HepG2 (cell line): Measurements from ENCODE around the gene ESAM. TPM values are rescaled to one million over a fixed set of nuclear protein-coding genes. Genes with fewer than 3 reads are reported as not detected.

Experiments used
- ATAC-seq: fragments of 200-7000 bp; cut with Tn5 transposase; 3 replicates; pipeline ENCODE4 v1.9.1; 2020; ENCODE audit warnings: mild to moderate bottlenecking, moderate library complexity
- BruUV-seq: library from RNA; stranded (reverse); fragments of 400-500 nt; replicated peaks from 2 replicates; lab custom pipeline; 2021; lab: Mats Ljungman, UMichigan
- CTCF ChIA-PET: fragments of 300-600 bp; formaldehyde crosslinking; extraction: SDS; loops from one replicate; lab custom pipeline; 2021; ENCODE audit warnings: low total read pairs, inconsistent platforms, low intra/inter-chr PET ratio; lab: Yijun Ruan, JAX
- POLR2A ChIA-PET: fragments of 350-600 bp; sonication (Branson Sonifier 250); formaldehyde crosslinking; loops from one replicate; lab custom pipeline; 2020; ENCODE audit warnings: antibody characterized with exemption, inconsistent platforms; lab: Yijun Ruan, JAX
- DNase-seq: peaks from one replicate; pipeline ENCODE4 v3.0.0-alpha.2; 2015; ENCODE audit warnings: low spot score
- FAIRE-seq: peaks from 3 replicates; lab custom pipeline; 2011; peaks lifted over from hg19 to GRCh38; lab: Jason Lieb, UNC
- H2AFZ ChIP-seq: one replicate; pipeline ENCODE4 v1.6.1; 2011; ENCODE audit warnings: low read length, inconsistent platforms
- H3K27ac ChIP-seq: fragments of 300-600 bp; 3 replicates; pipeline ENCODE4 v1.8.0; 2011; ENCODE audit warnings: mixed run types, mild to moderate bottlenecking, mixed read lengths, low read length, inconsistent platforms; ENCODE audit not compliant: insufficient read depth; ENCODE audit errors: extremely low read length
- H3K27me3 ChIP-seq, 2 experiments: fragments of 200-600 bp in 1 of 2; 2 replicates in 1 of 2; 3 replicates in 1 of 2; pipeline versions ENCODE4 v1.6.0 to v1.8.0; 2011; ENCODE audit warnings: low read length in 2 of 2, mild to moderate bottlenecking in 2 of 2, moderate library complexity in 2 of 2, inconsistent platforms in 1 of 2; ENCODE audit not compliant: insufficient read depth in 2 of 2, control insufficient read depth in 1 of 2
- H3K36me3 ChIP-seq, 2 experiments: fragments of 200-600 bp in 1 of 2; replicated peaks in 1 of 2; 2 replicates in 1 of 2; 3 replicates in 1 of 2; pipeline versions ENCODE4 v1.5.1 to v1.8.0; 2011; ENCODE audit warnings: low read length in 2 of 2, inconsistent platforms in 1 of 2; ENCODE audit not compliant: insufficient read depth in 2 of 2, control insufficient read depth in 1 of 2
- H3K4me1 ChIP-seq: 2 replicates; pipeline ENCODE4 v1.5.1; 2012; ENCODE audit warnings: low read length, inconsistent platforms; ENCODE audit not compliant: insufficient read depth
- H3K4me2 ChIP-seq: 2 replicates; pipeline ENCODE4 v1.6.0; 2011; ENCODE audit warnings: low read depth, low read length, inconsistent platforms
- H3K4me3 ChIP-seq, 3 experiments: fragments of 200-600 bp in 1 of 3; sonication (generic), shearing (Covaris generic) in 1 of 3; replicated peaks in 1 of 3; 2 replicates each; pipeline ENCODE4 v1.5.1; 2011 to 2016; ENCODE audit warnings: low read length in 3 of 3, inconsistent platforms in 2 of 3, low read depth in 2 of 3, mild to moderate bottlenecking in 2 of 3, control low read depth in 1 of 3, mixed read lengths in 1 of 3; ENCODE audit not compliant: insufficient read depth in 1 of 3
- H3K79me2 ChIP-seq: one replicate; pipeline ENCODE4 v1.6.1; 2011; ENCODE audit warnings: low read length, inconsistent platforms; ENCODE audit not compliant: insufficient read depth
- H3K9ac ChIP-seq: 2 replicates; pipeline ENCODE4 v1.6.0; 2011; ENCODE audit warnings: mild to moderate bottlenecking, low read depth, low read length, inconsistent platforms; ENCODE audit not compliant: insufficient read depth
- H3K9me3 ChIP-seq: 2 replicates; pipeline ENCODE4 v1.5.1; 2012; ENCODE audit warnings: mild to moderate bottlenecking, low read length
- H4K20me1 ChIP-seq: 2 replicates; pipeline ENCODE4 v1.6.0; 2011; ENCODE audit warnings: inconsistent platforms, mild to moderate bottlenecking, low read length, moderate library complexity; ENCODE audit not compliant: insufficient read depth
- ATF1 ChIP-seq: IDR thresholded peaks from 2 replicates; pipeline ENCODE4 v1.6.1; 2016; ENCODE audit warnings: mild to moderate bottlenecking, control low read depth
- KAT8 ChIP-seq: IDR thresholded peaks from 2 replicates; pipeline ENCODE4 v1.6.1; 2016; ENCODE audit warnings: missing genetic modification reagents, missing compliant biosample characterization
- NFYC ChIP-seq: IDR thresholded peaks from 2 replicates; pipeline ENCODE4 v1.6.1; 2016; ENCODE audit warnings: missing genetic modification reagents, missing compliant biosample characterization
- PTBP1 ChIP-seq: fragments of 200-400 bp; formaldehyde crosslinking; IDR thresholded peaks from 2 replicates; pipeline ENCODE4 v1.6.1; 2018; ENCODE audit warnings: low read length, low read depth; ENCODE audit not compliant: poor library complexity, severe bottlenecking
- WGBS: methylation state at CpG from one replicate; pipeline ENCODE4 v1.1.6; 2017; ENCODE audit warnings: low lambda C conversion rate; 5-methylcytosine and 5-hydroxymethylcytosine counted together
- in situ Hi-C: cut with HindIII; loops from 2 replicates; pipeline ENCODE4 v1.10.0; 2017; ENCODE audit warnings: low pct_unique_long_range_greater_than_20kb; ENCODE audit not compliant: extremely low pct_ligation_motif_present
- intact Hi-C: fragments of 100-400 bp; cut with micrococcal nuclease; formaldehyde crosslinking; loops from one replicate; pipeline ENCODE4 v1.10.0; 2022; ENCODE audit not compliant: unreplicated experiment
- polyA plus RNA-seq, 8 experiments: library from polyadenylated mRNA; depleted of rRNA in 3 of 8; stranded (reverse) in 7 of 8; unstranded in 1 of 8; fragments of >200 nt; fragmentation: Illumina TruSeq in 4 of 8; extraction: Trizol in 4 of 8; gene quantifications; 2 replicates each; pipeline versions ENCODE4 v1.2.1 to v1.2.3, GENCODE V29; 2011 to 2016; ENCODE audit warnings: low read depth in 4 of 8, missing spikeins in 1 of 8, mixed read lengths in 1 of 8; ENCODE audit not compliant: insufficient read depth in 1 of 8
- total RNA-seq, 5 experiments: library from RNA; depleted of rRNA; stranded (reverse); fragments of >200 nt; fragmentation: Illumina TruSeq; extraction: Trizol; gene quantifications; 2 replicates each; pipeline ENCODE4 v1.2.3, GENCODE V29; 2016; ENCODE audit warnings: low read depth in 1 of 5
- TF ChIP-seq, protein P1 (sequence below): sonication (generic); formaldehyde crosslinking; IDR thresholded peaks from 2 replicates; pipeline ENCODE4 v1.5.1; 2020; ENCODE audit warnings: mild to moderate bottlenecking, moderate library complexity, missing genetic modification reagents
- TF ChIP-seq, protein P2 (sequence below): fragments of 450-650 bp; IDR thresholded peaks from 2 replicates; pipeline ENCODE4 v1.6.1; 2016

Gene ESAM
- total and polyA plus RNA-seq, 2 of the 13 experiments (the other 11 are each of a cell fraction or from before 2014, with no cell fraction given): 1.2 to 6.8 TPM

DNA sequence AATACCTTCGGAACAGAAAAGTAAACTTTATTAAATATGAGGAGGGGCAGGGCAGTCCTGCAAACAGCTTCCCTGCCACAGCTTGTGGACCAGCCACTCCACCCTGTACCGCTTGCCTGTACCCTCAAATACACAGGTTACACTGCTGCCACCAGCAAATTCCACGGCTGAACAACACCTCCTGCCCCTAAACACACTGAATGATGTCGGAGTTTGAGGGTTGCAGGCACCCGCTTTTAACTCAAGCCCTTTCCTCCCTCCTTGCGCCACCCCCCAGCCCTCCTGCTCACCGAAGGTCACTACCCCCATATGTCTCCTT is 14.0 kb downstream of the ESAM start:
- no peak for DNase-seq
- no peak for TF ChIP-seq KAT8 (CRISPR knock-in tag)
- TF ChIP-seq, protein P1, sequence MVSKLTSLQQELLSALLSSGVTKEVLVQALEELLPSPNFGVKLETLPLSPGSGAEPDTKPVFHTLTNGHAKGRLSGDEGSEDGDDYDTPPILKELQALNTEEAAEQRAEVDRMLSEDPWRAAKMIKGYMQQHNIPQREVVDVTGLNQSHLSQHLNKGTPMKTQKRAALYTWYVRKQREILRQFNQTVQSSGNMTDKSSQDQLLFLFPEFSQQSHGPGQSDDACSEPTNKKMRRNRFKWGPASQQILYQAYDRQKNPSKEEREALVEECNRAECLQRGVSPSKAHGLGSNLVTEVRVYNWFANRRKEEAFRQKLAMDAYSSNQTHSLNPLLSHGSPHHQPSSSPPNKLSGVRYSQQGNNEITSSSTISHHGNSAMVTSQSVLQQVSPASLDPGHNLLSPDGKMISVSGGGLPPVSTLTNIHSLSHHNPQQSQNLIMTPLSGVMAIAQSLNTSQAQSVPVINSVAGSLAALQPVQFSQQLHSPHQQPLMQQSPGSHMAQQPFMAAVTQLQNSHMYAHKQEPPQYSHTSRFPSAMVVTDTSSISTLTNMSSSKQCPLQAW (CRISPR knock-in tag): no peak
- TF ChIP-seq, protein P2, sequence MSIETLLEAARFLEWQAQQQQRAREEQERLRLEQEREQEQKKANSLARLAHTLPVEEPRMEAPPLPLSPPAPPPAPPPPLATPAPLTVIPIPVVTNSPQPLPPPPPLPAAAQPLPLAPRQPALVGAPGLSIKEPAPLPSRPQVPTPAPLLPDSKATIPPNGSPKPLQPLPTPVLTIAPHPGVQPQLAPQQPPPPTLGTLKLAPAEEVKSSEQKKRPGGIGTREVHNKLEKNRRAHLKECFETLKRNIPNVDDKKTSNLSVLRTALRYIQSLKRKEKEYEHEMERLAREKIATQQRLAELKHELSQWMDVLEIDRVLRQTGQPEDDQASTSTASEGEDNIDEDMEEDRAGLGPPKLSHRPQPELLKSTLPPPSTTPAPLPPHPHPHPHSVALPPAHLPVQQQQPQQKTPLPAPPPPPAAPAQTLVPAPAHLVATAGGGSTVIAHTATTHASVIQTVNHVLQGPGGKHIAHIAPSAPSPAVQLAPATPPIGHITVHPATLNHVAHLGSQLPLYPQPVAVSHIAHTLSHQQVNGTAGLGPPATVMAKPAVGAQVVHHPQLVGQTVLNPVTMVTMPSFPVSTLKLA: no peak
- TF ChIP-seq PTBP1: no peak
- no peak for TF ChIP-seq NFYC
- TF ChIP-seq ATF1 (CRISPR knock-in tag): no peak
- ChIA-PET POLR2A (interaction anchor here (1.0 to 4.7 kb wide), 2 partner anchors 11 to 15 kb away, joined by 3 to 48 read pairs; no protein-coding TSS in a partner anchor), CTCF (no interaction called here)
- no peak overlapping the region for H2AFZ ChIP-seq
- H3K27me3 ChIP-seq: peaks cover 0 to 72% of the 10 kb centered on the region in 2 experiments; a peak in 4 of 5 replicates
- no peaks in the 10 kb centered on the region for H3K36me3 ChIP-seq
- 55% methylated on average over 7 of the region's 7 CpGs for WGBS
- peaks cover 56% of the 10 kb centered on the region for H3K4me1 ChIP-seq
- no peak overlapping the region for H3K4me3 ChIP-seq
- in situ Hi-C loops: no loop called here
- no peak overlapping the region for H3K9ac ChIP-seq
- FAIRE-seq: no peak
- BruUV-seq: no TSS peak
- no peak overlapping the region for H3K4me2 ChIP-seq
- no peaks in the 10 kb centered on the region for H4K20me1 ChIP-seq
- H3K27ac ChIP-seq: no peak overlapping the region
- no peak for ATAC-seq
- H3K79me2 ChIP-seq: no peaks in the 10 kb centered on the region
- intact Hi-C loops: loop anchor here (10.0 kb wide), 1 partner anchor 47 kb away; no protein-coding TSS in a partner anchor
- H3K9me3 ChIP-seq: no peaks in the 10 kb centered on the region
